Activated CD8-positive, alpha-beta memory T cell treated with anti-CD3 and anti-CD28 coated beads, Interleukin-2, amount 50 U/mL, for 24 hours (primary cell): ENCODE data around the gene CSTPP1.
"Not testable (repeated sequence)": the region's sequence is repeated elsewhere in the genome, so short reads cannot be mapped to it uniquely, and the experiment has no call there.

ENCODE experiments used
- DNase-seq: peaks from one replicate; pipeline ENCODE4 v3.0.0-alpha.2; 2020; ENCODE audit errors: extremely low read depth

The CSTPP1 gene

GRCh38 chr11:47207459-47207858, 270.9 kb downstream of the CSTPP1 start:
- DNase-seq = no peak

- not testable (repeated sequence) for DNase-seq
Measured at GRCh38 chr11:47208008-47208552, 271.5 kb downstream of the CSTPP1 start.

GRCh38 chr11:47208628-47209027, 272.1 kb downstream of the CSTPP1 start:
- no peak for DNase-seq
